Pancreas (tissue), 10 donors: ENCODE measurements around the gene C3orf18. TPM values are rescaled to one million over a fixed set of nuclear protein-coding genes. Genes with fewer than 3 reads are reported as not detected.

Experiments
- ATAC-seq, 4 donors: fragments of 200-7000 bp; cut with Tn5 transposase; one replicate each; pipeline versions ENCODE4 v1.8.0 to v1.9.1; 2020; ENCODE audit warnings: mild to moderate bottlenecking in 4 of 4, moderate library complexity in 4 of 4
- DNase-seq, 6 donors: peaks; one replicate each; pipeline ENCODE4 v3.0.0-alpha.2; 2020
- FAIRE-seq: peaks from 2 replicates; lab custom pipeline; 2012; peaks lifted over from hg19 to GRCh38; lab: Jason Lieb, UNC
- H3K27ac ChIP-seq, 4 donors: fragments of 200-600 bp; sonication (generic); 1 replicate in 3 of 4; 2 replicates in 1 of 4; pipeline versions ENCODE4 v1.5.0 to v1.8.0; 2020
- H3K27me3 ChIP-seq, 4 donors: fragments of 200-600 bp; one replicate each; pipeline ENCODE4 v1.8.0; 2021
- H3K36me3 ChIP-seq, 3 donors: fragments of 200-600 bp; sonication (generic) in 1 of 3; one replicate each; pipeline versions ENCODE4 v1.5.0 to v1.8.0; 2020 to 2021
- H3K4me1 ChIP-seq, 3 donors: fragments of 200-600 bp; one replicate each; pipeline ENCODE4 v1.8.0; 2021
- H3K4me3 ChIP-seq, 4 donors: fragments of 200-600 bp; sonication (generic) in 2 of 4; one replicate each; pipeline versions ENCODE4 v1.5.0 to v1.8.0; 2020 to 2021
- H3K9me3 ChIP-seq, 4 donors: fragments of 200-600 bp; one replicate each; pipeline ENCODE4 v1.8.0; 2021
- WGBS, 2 donors: extraction: QIAGEN DNeasy Blood & Tissue Kit; methylation state at CpG; one replicate each; pipeline ENCODE4 v1.1.7; 2013; 5-methylcytosine and 5-hydroxymethylcytosine counted together
- intact Hi-C, 3 donors: fragments of 100-400 bp; cut with DNase I; formaldehyde crosslinking; loops; one replicate each; pipeline versions ENCODE4 v1.11.1 to v1.14.2; 2022
- polyA plus RNA-seq, 2 donors: library from polyadenylated mRNA; stranded (reverse); fragments of 200-250 nt; gene quantifications; one replicate each; pipeline ENCODE4 v1.2.3, GENCODE V29; 2013
- total RNA-seq, 6 donors: library from RNA; stranded (reverse); fragmentation: NEBNext Ultra II Directional in 4 of 6; extraction: Animal tissue kit (Norgen Biotek cat#: 25700) in 4 of 6; gene quantifications; one replicate each; pipeline versions ENCODE4 v1.2.1 to v1.2.4, GENCODE V29; 2021 to 2023
- TF ChIP-seq, protein P1 (sequence below), 4 donors: fragments of 200-600 bp; sonication (generic) in 3 of 4; IDR thresholded peaks; one replicate each; pipeline versions ENCODE4 v1.5.0 to v1.8.0; 2021; ENCODE audit warnings: antibody characterized with exemption in 4 of 4
- donor health status: healthy with polysubstance abuse.
- donor health status: DM: no; HTN: no; CAD: no; lungs with moderate emphysema.
- donor health status: DM: no; HTN: no; CAD: no.
- donor health status: control.
- donor health status: control.
- donor health status: Bipolar disorder and iron deficiency.
- donor health status: DM: yes; HTN: yes; CAD: no.
- donor health status: DM: no; HTN: no; CAD: no.
- donor health status: DM: no; HTN: no; CAD: no.
- donor health status: DM: yes; HTN: yes; CAD: no.

C3orf18 gene
- total and polyA plus RNA-seq, 8 donors: 3.2 to 8.9 (median 5.0) TPM

- intact Hi-C loops: loop anchor here in 2 of 3 donors (5.0 to 10.0 kb wide), 2 partner anchors 108 to 195 kb away; partner anchors contain the start of gene ZMYND10 (in 1 of the 2)
- Histone ChIP-seq H3K27me3 (no peaks in the 10 kb centered on the region), H3K27ac (no peak overlapping the region), H3K4me1 (no peaks in the 10 kb centered on the region), H3K9me3 (no peaks in the 10 kb centered on the region), H3K36me3 (no peaks in the 10 kb centered on the region), H3K4me3 (no peak overlapping the region)
- ATAC-seq (peak; percentile 81 to 95 (median 91)), DNase-seq (peak in 5 of 6 donors; percentile 36 to 84 (median 72)), FAIRE-seq (no peak)
- WGBS, 2 donors: 50% methylated on average over 2 of the region's 2 CpGs
- TF ChIP-seq, protein P1, sequence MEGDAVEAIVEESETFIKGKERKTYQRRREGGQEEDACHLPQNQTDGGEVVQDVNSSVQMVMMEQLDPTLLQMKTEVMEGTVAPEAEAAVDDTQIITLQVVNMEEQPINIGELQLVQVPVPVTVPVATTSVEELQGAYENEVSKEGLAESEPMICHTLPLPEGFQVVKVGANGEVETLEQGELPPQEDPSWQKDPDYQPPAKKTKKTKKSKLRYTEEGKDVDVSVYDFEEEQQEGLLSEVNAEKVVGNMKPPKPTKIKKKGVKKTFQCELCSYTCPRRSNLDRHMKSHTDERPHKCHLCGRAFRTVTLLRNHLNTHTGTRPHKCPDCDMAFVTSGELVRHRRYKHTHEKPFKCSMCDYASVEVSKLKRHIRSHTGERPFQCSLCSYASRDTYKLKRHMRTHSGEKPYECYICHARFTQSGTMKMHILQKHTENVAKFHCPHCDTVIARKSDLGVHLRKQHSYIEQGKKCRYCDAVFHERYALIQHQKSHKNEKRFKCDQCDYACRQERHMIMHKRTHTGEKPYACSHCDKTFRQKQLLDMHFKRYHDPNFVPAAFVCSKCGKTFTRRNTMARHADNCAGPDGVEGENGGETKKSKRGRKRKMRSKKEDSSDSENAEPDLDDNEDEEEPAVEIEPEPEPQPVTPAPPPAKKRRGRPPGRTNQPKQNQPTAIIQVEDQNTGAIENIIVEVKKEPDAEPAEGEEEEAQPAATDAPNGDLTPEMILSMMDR (IDR thresholded peaks at IDR 0.05): peak; percentile 63 to 89 (median 88)
Measured at GRCh38 chr3:50542177-50543034, 25.1 kb downstream of the C3orf18 start.

DNA sequence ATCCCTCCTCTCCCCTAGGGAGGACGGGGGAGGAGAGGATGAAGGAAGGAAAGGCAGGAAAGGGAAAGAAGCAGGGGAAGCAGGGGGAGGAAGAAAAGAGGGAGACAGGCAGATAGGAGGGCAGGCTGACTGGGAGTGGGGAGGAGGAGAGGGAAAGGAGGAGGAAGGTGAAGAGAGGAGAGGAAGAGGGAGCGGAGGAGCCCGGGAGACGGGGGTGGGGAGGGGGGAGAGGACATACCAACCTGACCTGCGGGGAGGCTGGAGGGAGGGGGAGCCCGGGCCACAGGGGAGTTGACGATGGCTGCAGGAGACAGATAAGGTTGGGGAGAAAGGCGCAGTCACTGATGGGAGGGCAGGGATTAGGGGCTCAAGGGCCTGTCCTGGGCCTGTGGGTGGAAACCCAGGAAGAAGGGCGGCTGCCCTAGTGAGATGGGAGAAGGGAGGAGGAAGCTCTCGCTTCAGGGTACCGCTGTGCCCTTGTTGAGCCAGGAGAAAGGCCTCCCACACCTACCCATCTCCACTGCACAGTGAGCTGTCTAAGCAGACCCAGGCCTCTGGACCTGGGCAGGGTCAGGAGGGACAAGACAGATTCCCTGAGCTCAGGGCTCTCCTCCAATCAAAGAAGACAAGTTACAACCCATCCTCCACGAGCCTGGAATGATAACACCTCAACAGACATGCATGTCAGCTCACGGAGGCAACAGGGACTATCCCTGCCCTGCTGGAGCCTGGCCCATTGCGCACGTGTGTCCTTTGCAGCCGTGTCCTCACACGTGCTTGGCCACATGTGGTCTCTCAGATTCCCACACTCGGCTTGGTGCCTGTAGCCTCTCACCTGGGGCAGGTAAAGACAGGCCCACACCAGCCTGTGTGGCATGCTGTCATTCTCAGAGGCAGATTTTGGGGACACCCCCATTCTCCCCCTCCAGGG, 27.9 kb downstream of the C3orf18 start:
- ATAC-seq: no peak
- no peak for DNase-seq
- TF ChIP-seq, protein P1 (IDR thresholded peaks at IDR 0.05): no peak
- no peak for FAIRE-seq
- Histone ChIP-seq H3K36me3 (no peaks in the 10 kb centered on the region), H3K9me3 (no peaks in the 10 kb centered on the region), H3K4me1 (no peaks in the 10 kb centered on the region), H3K4me3 (no peak overlapping the region), H3K27ac (no peak overlapping the region), H3K27me3 (no peaks in the 10 kb centered on the region)
- intact Hi-C loops: loop anchor here (5.0 to 10.0 kb wide), 3 partner anchors 102 to 192 kb away; partner anchors contain the start of gene ZMYND10 (in 1 of the 3)
- WGBS, 2 donors: 64 to 80% methylated on average over 17 to 18 of the region's 18 CpGs

- intact Hi-C loops: loop anchor here in 1 of 3 donors (5.0 kb wide), 1 partner anchor 100 kb away; no protein-coding TSS in a partner anchor
- no peak for DNase-seq
- WGBS, 2 donors: 56 to 67% methylated on average over 4 of the region's 4 CpGs
Measured at GRCh38 chr3:50537421-50538129, 30.0 kb downstream of the C3orf18 start.

More at GRCh38 chr3:50537421-50538129, 30.0 kb downstream of the C3orf18 start:
- Histone ChIP-seq H3K9me3 (no peaks in the 10 kb centered on the region), H3K27me3 (no peaks in the 10 kb centered on the region), H3K4me3 (no peak overlapping the region), H3K27ac (no peak overlapping the region), H3K36me3 (no peaks in the 10 kb centered on the region), H3K4me1 (no peaks in the 10 kb centered on the region)
- no peak for ATAC-seq
- FAIRE-seq: no peak
- TF ChIP-seq, protein P1 (IDR thresholded peaks at IDR 0.05): no peak
